Progenitor cell of endocrine pancreas (in vitro differentiated cells): ENCODE data around the gene SQOR. TPM values are rescaled to one million over a fixed set of nuclear protein-coding genes. Genes with fewer than 3 reads are reported as not detected.
A peak's percentile ranks its signal among the peaks of the same experiment; 100 is the strongest.

Experiments
- DNase-seq: peaks from one replicate; pipeline ENCODE4 v3.0.0; 2021; ENCODE audit warnings: low spot score; ENCODE audit not compliant: unreplicated experiment
- H3K27ac Mint-ChIP-seq: 2 replicates; pipeline ENCODE4 v1.8.0; 2021; ENCODE audit warnings: mild to moderate bottlenecking, moderate library complexity, mixed read lengths
- H3K27me3 Mint-ChIP-seq: 2 replicates; pipeline ENCODE4 v1.8.0; 2021; ENCODE audit warnings: mixed read lengths
- H3K36me3 Mint-ChIP-seq: 2 replicates; pipeline ENCODE4 v1.8.0; 2022; ENCODE audit warnings: mixed read lengths; ENCODE audit not compliant: insufficient read depth
- H3K4me1 Mint-ChIP-seq: 2 replicates; pipeline ENCODE4 v1.8.0; 2021; ENCODE audit warnings: low read depth, mixed read lengths
- H3K4me3 Mint-ChIP-seq: 2 replicates; pipeline ENCODE4 v1.8.0; 2021; ENCODE audit warnings: low read depth, mild to moderate bottlenecking, moderate library complexity, mixed read lengths
- H3K9me3 Mint-ChIP-seq: 2 replicates; pipeline ENCODE4 v1.8.0; 2021; ENCODE audit warnings: low read depth, mixed read lengths
- CTCF ChIP-seq: fragments of 200-600 bp; sonication (generic); IDR thresholded peaks from one replicate; pipeline ENCODE4 v1.5.0; 2021; ENCODE audit warnings: antibody characterized with exemption, mild to moderate bottlenecking; ENCODE audit not compliant: unreplicated experiment
- total RNA-seq: library from RNA; stranded (reverse); gene quantifications from 2 replicates; pipeline ENCODE4 v1.2.1, GENCODE V29; 2021

Gene SQOR
- total RNA-seq, 1 donor from 2014 or later, result 39.3 TPM

- peak; percentile 92 for TF ChIP-seq CTCF
- Mint-ChIP-seq H3K9me3 (no peaks in the 10 kb centered on the region), H3K36me3 (peaks cover 2% of the 10 kb centered on the region), H3K27me3 (no peaks in the 10 kb centered on the region), H3K4me1 (peaks cover 13% of the 10 kb centered on the region), H3K27ac (peak overlapping the region; percentile 83), H3K4me3 (peak overlapping the region; percentile 97)
- DNase-seq, result peak; percentile 61
Observed at GRCh38 chr15:45705510-45706473, 71.0 kb downstream of the SQOR start.

- H3K36me3 Mint-ChIP-seq, result peaks cover 3% of the 10 kb centered on the region
- no peak for TF ChIP-seq CTCF
- H3K4me1 Mint-ChIP-seq, result peaks cover 7% of the 10 kb centered on the region
- no peak overlapping the region for H3K27ac Mint-ChIP-seq
- no peak overlapping the region for H3K4me3 Mint-ChIP-seq
- no peak for DNase-seq
- H3K27me3 Mint-ChIP-seq, result no peaks in the 10 kb centered on the region
- no peaks in the 10 kb centered on the region for H3K9me3 Mint-ChIP-seq
Observed at GRCh38 chr15:45710657-45711056, 75.8 kb downstream of the SQOR start.

- Mint-ChIP-seq H3K4me3 (no peak overlapping the region), H3K27me3 (no peaks in the 10 kb centered on the region), H3K9me3 (no peaks in the 10 kb centered on the region), H3K36me3 (peaks cover 1% of the 10 kb centered on the region), H3K4me1 (peaks cover 6% of the 10 kb centered on the region), H3K27ac (no peak overlapping the region)
- DNase-seq, result peak; percentile 43
- TF ChIP-seq CTCF, result peak; percentile 92
Observed at GRCh38 chr15:45714590-45715488, 80.0 kb downstream of the SQOR start.

- no peaks in the 10 kb centered on the region for H3K27me3 Mint-ChIP-seq
- peaks cover 1% of the 10 kb centered on the region for H3K36me3 Mint-ChIP-seq
- H3K27ac Mint-ChIP-seq, result no peak overlapping the region
- H3K4me1 Mint-ChIP-seq, result peaks cover 5% of the 10 kb centered on the region
- TF ChIP-seq CTCF, result peak; percentile 45
- no peak for DNase-seq
- no peaks in the 10 kb centered on the region for H3K9me3 Mint-ChIP-seq
- no peak overlapping the region for H3K4me3 Mint-ChIP-seq
Observed at GRCh38 chr15:45715528-45715927, 80.7 kb downstream of the SQOR start.

- H3K4me3 Mint-ChIP-seq, result no peak overlapping the region
- no peak for DNase-seq
- H3K27me3 Mint-ChIP-seq, result no peaks in the 10 kb centered on the region
- H3K4me1 Mint-ChIP-seq, result peaks cover 3% of the 10 kb centered on the region
- H3K36me3 Mint-ChIP-seq, result no peaks in the 10 kb centered on the region
- TF ChIP-seq CTCF, result no peak
- no peaks in the 10 kb centered on the region for H3K9me3 Mint-ChIP-seq
- H3K27ac Mint-ChIP-seq, result peak overlapping the region; percentile 67
Observed at GRCh38 chr15:45719490-45719889, 84.7 kb downstream of the SQOR start.
